HepG2 (cell line): Measurements from ENCODE around the gene PTMA. TPM values are rescaled to one million over a fixed set of nuclear protein-coding genes. Genes with fewer than 3 reads are reported as not detected.
A peak's percentile ranks its signal among the peaks of the same experiment; 100 is the strongest.

Experiments used
- ATAC-seq: fragments of 200-7000 bp; cut with Tn5 transposase; 3 replicates; pipeline ENCODE4 v1.9.1; 2020; ENCODE audit warnings: mild to moderate bottlenecking, moderate library complexity
- BruUV-seq: library from RNA; stranded (reverse); fragments of 400-500 nt; replicated peaks from 2 replicates; lab custom pipeline; 2021; lab: Mats Ljungman, UMichigan
- CTCF ChIA-PET: fragments of 300-600 bp; formaldehyde crosslinking; extraction: SDS; loops from one replicate; lab custom pipeline; 2021; ENCODE audit warnings: low total read pairs, inconsistent platforms, low intra/inter-chr PET ratio; lab: Yijun Ruan, JAX
- POLR2A ChIA-PET: fragments of 350-600 bp; sonication (Branson Sonifier 250); formaldehyde crosslinking; loops from one replicate; lab custom pipeline; 2020; ENCODE audit warnings: antibody characterized with exemption, inconsistent platforms; lab: Yijun Ruan, JAX
- DNase-seq: peaks from one replicate; pipeline ENCODE4 v3.0.0-alpha.2; 2015; ENCODE audit warnings: low spot score
- FAIRE-seq: peaks from 3 replicates; lab custom pipeline; 2011; peaks lifted over from hg19 to GRCh38; lab: Jason Lieb, UNC
- H2AFZ ChIP-seq: one replicate; pipeline ENCODE4 v1.6.1; 2011; ENCODE audit warnings: low read length, inconsistent platforms
- H3K27ac ChIP-seq: fragments of 300-600 bp; 3 replicates; pipeline ENCODE4 v1.8.0; 2011; ENCODE audit warnings: mixed run types, mild to moderate bottlenecking, mixed read lengths, low read length, inconsistent platforms; ENCODE audit not compliant: insufficient read depth; ENCODE audit errors: extremely low read length
- H3K27me3 ChIP-seq, 2 experiments: fragments of 200-600 bp in 1 of 2; 2 replicates in 1 of 2; 3 replicates in 1 of 2; pipeline versions ENCODE4 v1.6.0 to v1.8.0; 2011; ENCODE audit warnings: low read length in 2 of 2, mild to moderate bottlenecking in 2 of 2, moderate library complexity in 2 of 2, inconsistent platforms in 1 of 2; ENCODE audit not compliant: insufficient read depth in 2 of 2, control insufficient read depth in 1 of 2
- H3K36me3 ChIP-seq, 2 experiments: fragments of 200-600 bp in 1 of 2; replicated peaks in 1 of 2; 2 replicates in 1 of 2; 3 replicates in 1 of 2; pipeline versions ENCODE4 v1.5.1 to v1.8.0; 2011; ENCODE audit warnings: low read length in 2 of 2, inconsistent platforms in 1 of 2; ENCODE audit not compliant: insufficient read depth in 2 of 2, control insufficient read depth in 1 of 2
- H3K4me1 ChIP-seq: 2 replicates; pipeline ENCODE4 v1.5.1; 2012; ENCODE audit warnings: low read length, inconsistent platforms; ENCODE audit not compliant: insufficient read depth
- H3K4me2 ChIP-seq: 2 replicates; pipeline ENCODE4 v1.6.0; 2011; ENCODE audit warnings: low read depth, low read length, inconsistent platforms
- H3K4me3 ChIP-seq, 3 experiments: fragments of 200-600 bp in 1 of 3; sonication (generic), shearing (Covaris generic) in 1 of 3; replicated peaks in 1 of 3; 2 replicates each; pipeline ENCODE4 v1.5.1; 2011 to 2016; ENCODE audit warnings: low read length in 3 of 3, inconsistent platforms in 2 of 3, low read depth in 2 of 3, mild to moderate bottlenecking in 2 of 3, control low read depth in 1 of 3, mixed read lengths in 1 of 3; ENCODE audit not compliant: insufficient read depth in 1 of 3
- H3K79me2 ChIP-seq: one replicate; pipeline ENCODE4 v1.6.1; 2011; ENCODE audit warnings: low read length, inconsistent platforms; ENCODE audit not compliant: insufficient read depth
- H3K9ac ChIP-seq: 2 replicates; pipeline ENCODE4 v1.6.0; 2011; ENCODE audit warnings: mild to moderate bottlenecking, low read depth, low read length, inconsistent platforms; ENCODE audit not compliant: insufficient read depth
- H3K9me3 ChIP-seq: 2 replicates; pipeline ENCODE4 v1.5.1; 2012; ENCODE audit warnings: mild to moderate bottlenecking, low read length
- H4K20me1 ChIP-seq: 2 replicates; pipeline ENCODE4 v1.6.0; 2011; ENCODE audit warnings: inconsistent platforms, mild to moderate bottlenecking, low read length, moderate library complexity; ENCODE audit not compliant: insufficient read depth
- AKAP8 ChIP-seq: sonication (generic); formaldehyde crosslinking; IDR thresholded peaks from 2 replicates; pipeline ENCODE4 v1.5.1; 2020; ENCODE audit warnings: mild to moderate bottlenecking, missing genetic modification reagents
- CREB1 ChIP-seq, 2 experiments: fragments of 450-650 bp in 1 of 2; IDR thresholded peaks; 2 replicates each; pipeline ENCODE4 v1.6.1; 2016 to 2017; ENCODE audit warnings: control low read depth in 1 of 2, mild to moderate bottlenecking in 1 of 2, missing compliant biosample characterization in 1 of 2, missing genetic modification characterization in 1 of 2
- HDAC6 ChIP-seq: fragments of 200-600 bp; sonication (generic); IDR thresholded peaks from 2 replicates; pipeline ENCODE4 v1.7.0; 2017; ENCODE audit warnings: mild to moderate bottlenecking, antibody characterized with exemption, low read length, low read depth
- JARID2 ChIP-seq: sonication (generic); formaldehyde crosslinking; IDR thresholded peaks from 2 replicates; pipeline ENCODE4 v1.8.1; 2023; ENCODE audit warnings: missing genetic modification reagents, inconsistent platforms; ENCODE audit not compliant: insufficient replicate concordance
- KLF11 ChIP-seq: IDR thresholded peaks from 2 replicates; pipeline ENCODE4 v1.6.1; 2016; ENCODE audit warnings: missing compliant biosample characterization
- PHB2 ChIP-seq: fragments of 450-650 bp; IDR thresholded peaks from 2 replicates; pipeline ENCODE4 v1.6.1; 2018; ENCODE audit not compliant: partially characterized antibody
- SIN3B ChIP-seq: fragments of 150-350 bp; IDR thresholded peaks from 2 replicates; pipeline ENCODE4 v1.6.1; 2014; ENCODE audit warnings: low read length
- ZC3H4 ChIP-seq: sonication (generic); formaldehyde crosslinking; IDR thresholded peaks from 2 replicates; pipeline ENCODE4 v1.4.0; 2020; ENCODE audit warnings: missing genetic modification reagents, borderline replicate concordance
- ZNF17 ChIP-seq: sonication (generic); formaldehyde crosslinking; IDR thresholded peaks from 2 replicates; pipeline ENCODE4 v1.5.0; 2020; ENCODE audit warnings: mild to moderate bottlenecking, missing genetic modification reagents
- ZNF772 ChIP-seq: sonication (generic); formaldehyde crosslinking; IDR thresholded peaks from 2 replicates; pipeline ENCODE4 v1.5.0; 2020; ENCODE audit warnings: mild to moderate bottlenecking, missing genetic modification reagents
- ZNF777 ChIP-seq: sonication (generic); formaldehyde crosslinking; IDR thresholded peaks from 2 replicates; pipeline ENCODE4 v1.4.0; 2020; ENCODE audit warnings: missing genetic modification reagents
- WGBS: methylation state at CpG from one replicate; pipeline ENCODE4 v1.1.6; 2017; ENCODE audit warnings: low lambda C conversion rate; 5-methylcytosine and 5-hydroxymethylcytosine counted together
- in situ Hi-C: cut with HindIII; loops from 2 replicates; pipeline ENCODE4 v1.10.0; 2017; ENCODE audit warnings: low pct_unique_long_range_greater_than_20kb; ENCODE audit not compliant: extremely low pct_ligation_motif_present
- intact Hi-C: fragments of 100-400 bp; cut with micrococcal nuclease; formaldehyde crosslinking; loops from one replicate; pipeline ENCODE4 v1.10.0; 2022; ENCODE audit not compliant: unreplicated experiment
- polyA plus RNA-seq, 8 experiments: library from polyadenylated mRNA; depleted of rRNA in 3 of 8; stranded (reverse) in 7 of 8; unstranded in 1 of 8; fragments of >200 nt; fragmentation: Illumina TruSeq in 4 of 8; extraction: Trizol in 4 of 8; gene quantifications; 2 replicates each; pipeline versions ENCODE4 v1.2.1 to v1.2.3, GENCODE V29; 2011 to 2016; ENCODE audit warnings: low read depth in 4 of 8, missing spikeins in 1 of 8, mixed read lengths in 1 of 8; ENCODE audit not compliant: insufficient read depth in 1 of 8
- total RNA-seq, 5 experiments: library from RNA; depleted of rRNA; stranded (reverse); fragments of >200 nt; fragmentation: Illumina TruSeq; extraction: Trizol; gene quantifications; 2 replicates each; pipeline ENCODE4 v1.2.3, GENCODE V29; 2016; ENCODE audit warnings: low read depth in 1 of 5
- TF ChIP-seq, protein P1 (sequence below): sonication (generic); formaldehyde crosslinking; IDR thresholded peaks from 2 replicates; pipeline ENCODE4 v1.4.0; 2020; ENCODE audit warnings: low read depth, mild to moderate bottlenecking, missing genetic modification reagents

Gene PTMA
- total and polyA plus RNA-seq, 2 of the 13 experiments (the other 11 are each of a cell fraction or from before 2014, with no cell fraction given): 190 to 1,086 TPM

- in situ Hi-C loops: no loop called here
- H3K4me1 ChIP-seq: peaks cover 41% of the 10 kb centered on the region
- POLR2A ChIA-PET: interaction anchor here (1.3 kb wide), 1 partner anchor 11 kb away, joined by 7 read pairs; no protein-coding TSS in a partner anchor
- 81% methylated on average over 28 of the region's 28 CpGs for WGBS
- H3K27ac ChIP-seq: no peak overlapping the region
- BruUV-seq: no TSS peak
- no peak overlapping the region for H3K9ac ChIP-seq
- no peaks in the 10 kb centered on the region for H3K79me2 ChIP-seq
- H3K9me3 ChIP-seq: no peaks in the 10 kb centered on the region
- no peak for FAIRE-seq
- intact Hi-C loops: no loop called here
- no peak overlapping the region for H2AFZ ChIP-seq
- H3K4me2 ChIP-seq: peak overlapping the region; percentile 70
- no peak for ATAC-seq
- H3K27me3 ChIP-seq: peaks cover 0 to 25% of the 10 kb centered on the region in 2 experiments; a peak in 3 of 5 replicates
- H4K20me1 ChIP-seq: no peaks in the 10 kb centered on the region
- DNase-seq: no peak
- no peak overlapping the region for H3K4me3 ChIP-seq
- CTCF ChIA-PET: no interaction called here
- H3K36me3 ChIP-seq: no peaks in the 10 kb centered on the region
- TF ChIP-seq, protein P1, sequence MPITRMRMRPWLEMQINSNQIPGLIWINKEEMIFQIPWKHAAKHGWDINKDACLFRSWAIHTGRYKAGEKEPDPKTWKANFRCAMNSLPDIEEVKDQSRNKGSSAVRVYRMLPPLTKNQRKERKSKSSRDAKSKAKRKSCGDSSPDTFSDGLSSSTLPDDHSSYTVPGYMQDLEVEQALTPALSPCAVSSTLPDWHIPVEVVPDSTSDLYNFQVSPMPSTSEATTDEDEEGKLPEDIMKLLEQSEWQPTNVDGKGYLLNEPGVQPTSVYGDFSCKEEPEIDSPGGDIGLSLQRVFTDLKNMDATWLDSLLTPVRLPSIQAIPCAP (CRISPR knock-in tag): no peak
- TF ChIP-seq PHB2 (no peak), ZNF777 (no peak), ZNF772 (CRISPR knock-in tag) (no peak), AKAP8 (CRISPR knock-in tag) (no peak), JARID2 (CRISPR knock-in tag) (no peak), ZC3H4 (CRISPR knock-in tag) (no peak), CREB1 (IDR thresholded peaks at IDR 0.05) (no peak), CREB1 (CRISPR knock-in tag; IDR thresholded peaks at IDR 0.05) (no peak), HDAC6 (no peak), SIN3B (no peak), KLF11 (CRISPR knock-in tag) (no peak), ZNF17 (no peak)
- TF ChIP-seq, all 625 proteins: peak for 0
Measured at GRCh38 chr2:231661422-231662027, 46.8 kb upstream of the PTMA start.
